Esophagus muscularis mucosa (tissue), 4 donors: Measurements from ENCODE around the gene SLC35G1. TPM values are rescaled to one million over a fixed set of nuclear protein-coding genes. Genes with fewer than 3 reads are reported as not detected.

Experiments used
- DNase-seq: peaks from one replicate; pipeline ENCODE4 v3.0.0-alpha.2; 2017; ENCODE audit errors: extremely low spot score
- H3K27ac ChIP-seq, 4 donors: fragments of 200-600 bp; sonication (generic); replicated peaks in 1 of 4; 1 replicate in 3 of 4; 2 replicates in 1 of 4; pipeline ENCODE4 v1.5.1; 2016 to 2019; ENCODE audit warnings: mild to moderate bottlenecking in 1 of 4
- H3K27me3 ChIP-seq, 4 donors: fragments of 200-600 bp; sonication (generic); one replicate each; pipeline versions ENCODE4 v1.5.1 to v1.6.0; 2016 to 2019
- H3K36me3 ChIP-seq, 4 donors: fragments of 200-600 bp; sonication (generic); one replicate each; pipeline ENCODE4 v1.5.1; 2016 to 2019
- H3K4me1 ChIP-seq, 4 donors: fragments of 200-600 bp; sonication (generic); one replicate each; pipeline ENCODE4 v1.5.1; 2016 to 2019
- H3K4me3 ChIP-seq, 4 donors: fragments of 200-600 bp; sonication (generic); 1 replicate in 2 of 4; 2 replicates in 2 of 4; pipeline ENCODE4 v1.5.1; 2016 to 2019; ENCODE audit warnings: mild to moderate bottlenecking in 4 of 4, moderate library complexity in 1 of 4
- H3K9me3 ChIP-seq, 4 donors: fragments of 200-600 bp; sonication (generic); 1 replicate in 3 of 4; 2 replicates in 1 of 4; pipeline ENCODE4 v1.5.1; 2016 to 2019
- CTCF ChIP-seq, 3 experiments: fragments of 200-600 bp in 2 of 3; fragments of 450-650 bp in 1 of 3; sonication (generic) in 2 of 3; IDR thresholded peaks; one replicate each; pipeline ENCODE4 v1.5.1; 2017 to 2019; ENCODE audit warnings: antibody characterized with exemption in 3 of 3, mild to moderate bottlenecking in 2 of 3, moderate library complexity in 1 of 3
- EP300 ChIP-seq: sonication (generic); formaldehyde crosslinking; IDR thresholded peaks from one replicate; pipeline ENCODE4 v1.6.1; 2017; ENCODE audit warnings: antibody characterized with exemption
- POLR2A ChIP-seq: fragments of 450-650 bp; IDR thresholded peaks from one replicate; pipeline ENCODE4 v1.6.1; 2017; ENCODE audit warnings: antibody characterized with exemption, moderate library complexity, mild to moderate bottlenecking, low read depth
- POLR2AphosphoS5 ChIP-seq, 2 donors: sonication (generic); formaldehyde crosslinking; IDR thresholded peaks; one replicate each; pipeline ENCODE4 v1.6.1; 2017; ENCODE audit warnings: antibody characterized with exemption in 2 of 2
- WGBS: methylation state at CpG from one replicate; pipeline ENCODE4 v1.1.5; 2018; 5-methylcytosine and 5-hydroxymethylcytosine counted together
- intact Hi-C: fragments of 100-400 bp; cut with DNase I; formaldehyde crosslinking; loops from one replicate; pipeline ENCODE4 v1.15.1; 2023
- total RNA-seq, 4 donors: library from RNA; depleted of rRNA; stranded (reverse); fragments of >200 nt; gene quantifications; one replicate each; pipeline versions ENCODE4 v1.1.0 to v1.2.1, GENCODE V29; 2016

Gene SLC35G1
- total RNA-seq, 4 donors from 2014 or later = 4.0 to 5.0 (median 4.4) TPM

- 95% methylated on average over 1 of the region's 1 CpG for WGBS
Measured at GRCh38 chr10:93938140-93938539, 44.4 kb downstream of the SLC35G1 start.

GRCh38 chr10:93940881-93941280 is 47.1 kb downstream of the SLC35G1 start:
- WGBS = 73% methylated on average over 6 of the region's 6 CpGs

More at GRCh38 chr10:93938140-93938539, 44.4 kb downstream of the SLC35G1 start:
- no peaks in the 10 kb centered on the region for H3K36me3 ChIP-seq
- no peak overlapping the region for H3K4me3 ChIP-seq
- H3K27me3 ChIP-seq = no peaks in the 10 kb centered on the region
- no peak for DNase-seq
- peaks cover 0 to 4% (median 0%) of the 10 kb centered on the region in 4 donors for H3K4me1 ChIP-seq
- intact Hi-C loops = no loop called here
- TF ChIP-seq POLR2AphosphoS5 (IDR thresholded peaks at IDR 0.05) (no peak), CTCF (IDR thresholded peaks at IDR 0.05) (no peak), POLR2A (no peak), EP300 (no peak)
- H3K27ac ChIP-seq = no peak overlapping the region
- H3K9me3 ChIP-seq = no peaks in the 10 kb centered on the region

GRCh38 chr10:93941606-93942005 is 47.8 kb downstream of the SLC35G1 start:
- Histone ChIP-seq H3K27ac (no peak overlapping the region), H3K27me3 (no peaks in the 10 kb centered on the region), H3K4me1 (peaks cover 0 to 6% (median 3%) of the 10 kb centered on the region in 4 donors), H3K4me3 (no peak overlapping the region), H3K9me3 (no peaks in the 10 kb centered on the region), H3K36me3 (no peaks in the 10 kb centered on the region)
- no peak for DNase-seq
- 68% methylated on average over 7 of the region's 7 CpGs for WGBS
- intact Hi-C loops = no loop called here
- TF ChIP-seq CTCF (IDR thresholded peaks at IDR 0.05) (no peak), POLR2A (no peak)

More at GRCh38 chr10:93940881-93941280, 47.1 kb downstream of the SLC35G1 start:
- Histone ChIP-seq H3K27me3 (no peaks in the 10 kb centered on the region), H3K9me3 (no peaks in the 10 kb centered on the region), H3K36me3 (no peaks in the 10 kb centered on the region), H3K27ac (no peak overlapping the region), H3K4me1 (peaks cover 0 to 5% (median 2%) of the 10 kb centered on the region in 4 donors), H3K4me3 (no peak overlapping the region)
- no peak for DNase-seq
- no peak for TF ChIP-seq POLR2A
- TF ChIP-seq POLR2AphosphoS5 (IDR thresholded peaks at IDR 0.05) = no peak
- TF ChIP-seq EP300 = no peak
- TF ChIP-seq CTCF (IDR thresholded peaks at IDR 0.05) = no peak
- intact Hi-C loops = no loop called here

GRCh38 chr10:93945819-93946218 is 52.0 kb downstream of the SLC35G1 start:
- no peaks in the 10 kb centered on the region for H3K27me3 ChIP-seq
- WGBS = 57% methylated on average over 4 of the region's 4 CpGs
- no peak overlapping the region for H3K4me3 ChIP-seq
- intact Hi-C loops = no loop called here
- no peaks in the 10 kb centered on the region for H3K9me3 ChIP-seq
- DNase-seq = no peak
- no peak for TF ChIP-seq POLR2AphosphoS5 (IDR thresholded peaks at IDR 0.05)
- TF ChIP-seq EP300 = no peak
- no peak for TF ChIP-seq CTCF (IDR thresholded peaks at IDR 0.05)
- no peak for TF ChIP-seq POLR2A
- peaks cover 0 to 18% (median 3%) of the 10 kb centered on the region in 4 donors for H3K4me1 ChIP-seq
- no peaks in the 10 kb centered on the region for H3K36me3 ChIP-seq
- no peak overlapping the region for H3K27ac ChIP-seq

DNA sequence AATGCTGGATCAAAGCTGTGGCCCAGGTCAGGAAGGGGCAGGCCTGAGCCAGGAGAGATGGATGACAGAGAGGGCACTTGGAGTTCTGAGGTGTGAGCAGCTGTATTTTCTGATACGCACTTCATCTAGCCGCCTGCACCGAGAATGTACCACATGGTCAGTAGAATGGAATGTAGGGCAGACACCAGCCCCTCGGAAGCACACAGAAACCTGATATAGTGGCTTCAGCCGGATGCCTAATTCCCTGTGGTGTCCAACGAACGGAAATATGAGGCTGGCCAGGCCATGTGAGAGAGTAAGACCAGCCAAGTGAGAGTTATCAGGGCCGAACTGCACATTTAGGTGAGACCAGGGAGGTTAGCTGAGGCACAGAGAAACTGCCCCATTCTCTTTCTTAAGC is 53.3 kb downstream of the SLC35G1 start:
- no peak for TF ChIP-seq CTCF (IDR thresholded peaks at IDR 0.05)
- TF ChIP-seq POLR2A = no peak
- TF ChIP-seq POLR2AphosphoS5 (IDR thresholded peaks at IDR 0.05) = no peak
- TF ChIP-seq EP300 = no peak
- no peak overlapping the region for H3K27ac ChIP-seq
- intact Hi-C loops = no loop called here
- DNase-seq = no peak
- H3K9me3 ChIP-seq = no peaks in the 10 kb centered on the region
- no peak overlapping the region for H3K4me3 ChIP-seq
- peaks cover 0 to 14% (median 3%) of the 10 kb centered on the region in 4 donors for H3K4me1 ChIP-seq
- no peaks in the 10 kb centered on the region for H3K36me3 ChIP-seq
- WGBS = 69% methylated on average over 5 of the region's 8 CpGs
- H3K27me3 ChIP-seq = no peaks in the 10 kb centered on the region
